ENCODE measurements around the gene KCNH4.
A peak's percentile ranks its signal among the peaks of the same experiment; 100 is the strongest.

Gene KCNH4

DNA sequence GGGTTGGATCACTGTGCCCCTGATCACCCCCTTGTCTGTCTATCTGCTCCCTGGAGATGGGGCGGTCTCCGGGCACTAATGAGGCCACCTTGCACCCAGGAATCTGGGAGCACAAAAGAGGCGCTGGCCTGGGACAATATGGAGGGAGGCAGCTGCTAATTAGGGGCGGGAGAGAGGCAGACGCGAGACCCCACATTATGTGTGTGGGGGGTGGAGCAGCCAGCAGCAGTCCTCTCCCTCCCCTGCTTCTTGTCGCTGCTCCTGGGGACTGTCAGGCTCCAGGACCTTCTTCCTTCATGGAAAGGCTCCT lies 4.6 kb upstream of the KCNH4 start:
- Histone ChIP-seq H3K9ac (ENCODE audit: low read length) (no peak overlapping the region), H3K27me3 (ENCODE audit: control insufficient read depth, insufficient read depth, low read length) (peaks cover 49% of the 10 kb centered on the region), H3K4me1 (ENCODE audit: control insufficient read depth, insufficient read depth, low read length) (peaks cover 24% of the 10 kb centered on the region), H3K4me3 (ENCODE audit: low read depth, low read length) (no peak overlapping the region), H3K9me3 (ENCODE audit: control insufficient read depth, insufficient read depth, low read depth, low read length) (no peaks in the 10 kb centered on the region), H3K36me3 (ENCODE audit: control insufficient read depth, insufficient read depth, low read length) (no peaks in the 10 kb centered on the region), H3K27ac (ENCODE audit: low read depth, low read length) (no peak overlapping the region)

GRCh38 chr17:42184713-42185620 lies 4.0 kb upstream of the KCNH4 start, which contains the start of gene HCRT:
HCRT (minus strand) TSS chr17:42185452; CDS start chr17:42185365, 87 bp downstream.
- no peaks in the 10 kb centered on the region for H3K9me3 ChIP-seq (ENCODE audit: control insufficient read depth, insufficient read depth, low read depth, low read length)
- H3K27ac ChIP-seq (ENCODE audit: low read depth, low read length), result no peak within 1 kb of the TSS
- peaks cover 54% of the 10 kb centered on the region for H3K27me3 ChIP-seq (ENCODE audit: control insufficient read depth, insufficient read depth, low read length)
- peak within 1 kb of the TSS; percentile 84; the same call in 1 of the 2 replicates for H3K4me3 ChIP-seq (ENCODE audit: low read depth, low read length)
- no peaks in the 10 kb centered on the region for H3K36me3 ChIP-seq (ENCODE audit: control insufficient read depth, insufficient read depth, low read length)
- H3K4me1 ChIP-seq (ENCODE audit: control insufficient read depth, insufficient read depth, low read length), result peaks cover 24% of the 10 kb centered on the region
- no peak within 1 kb of the TSS for H3K9ac ChIP-seq (ENCODE audit: low read length)

- Histone ChIP-seq H3K4me3 (ENCODE audit: low read depth, low read length) (peak overlapping the region; percentile 84), H3K27ac (ENCODE audit: low read depth, low read length) (no peak overlapping the region), H3K9me3 (ENCODE audit: control insufficient read depth, insufficient read depth, low read depth, low read length) (no peaks in the 10 kb centered on the region), H3K4me1 (ENCODE audit: control insufficient read depth, insufficient read depth, low read length) (peaks cover 24% of the 10 kb centered on the region), H3K9ac (ENCODE audit: low read length) (peak overlapping the region; percentile 67), H3K27me3 (ENCODE audit: control insufficient read depth, insufficient read depth, low read length) (peaks cover 63% of the 10 kb centered on the region), H3K36me3 (ENCODE audit: control insufficient read depth, insufficient read depth, low read length) (no peaks in the 10 kb centered on the region)
These were observed 3.1 kb upstream of the KCNH4 start for GRCh38 chr17:42183741-42184711.

DNA sequence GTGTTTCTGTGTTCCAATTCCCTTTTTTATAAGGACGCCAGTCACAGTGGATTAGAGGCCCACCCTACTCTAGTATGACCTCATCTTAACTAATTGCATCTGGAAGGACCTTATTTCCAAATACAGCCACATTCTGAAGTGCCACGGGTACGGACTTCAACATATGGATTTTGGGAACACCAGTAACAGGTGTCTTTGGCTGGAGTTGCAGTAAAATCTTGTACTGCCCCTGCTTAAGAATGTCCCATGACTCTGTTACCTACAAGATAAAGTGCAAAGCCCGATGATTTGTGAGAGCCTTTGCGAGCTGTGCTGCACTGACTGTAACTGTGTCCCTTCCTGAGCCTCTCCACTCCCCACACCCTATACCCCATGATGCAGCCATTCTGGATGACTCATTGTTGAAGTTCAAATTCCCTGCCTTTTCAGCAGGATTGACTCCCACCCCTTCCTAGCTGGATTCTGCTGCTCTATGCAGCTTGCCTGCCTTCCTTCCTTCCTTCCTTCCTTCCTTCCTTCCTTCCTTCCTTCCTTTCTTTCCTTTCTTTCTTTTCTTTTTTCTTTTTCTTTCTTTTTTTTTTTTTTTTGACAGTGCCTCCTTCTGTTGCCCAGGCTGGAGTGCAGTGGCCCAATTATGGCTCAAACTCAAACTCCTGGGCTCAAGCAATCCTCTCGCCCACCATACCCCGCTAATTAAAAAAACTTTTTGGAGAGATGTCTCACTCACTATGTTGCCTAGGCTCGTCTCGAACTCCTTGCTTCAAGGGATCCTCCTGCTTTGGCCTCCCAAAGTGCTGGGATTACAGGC lies 2.2 kb upstream of the KCNH4 start:
- no peak overlapping the region for H3K27ac ChIP-seq (ENCODE audit: low read depth, low read length)
- peak overlapping the region; percentile 84 for H3K4me3 ChIP-seq (ENCODE audit: low read depth, low read length)
- H3K36me3 ChIP-seq (ENCODE audit: control insufficient read depth, insufficient read depth, low read length), result no peaks in the 10 kb centered on the region
- H3K9ac ChIP-seq (ENCODE audit: low read length), result peak overlapping the region; percentile 67
- peaks cover 72% of the 10 kb centered on the region for H3K27me3 ChIP-seq (ENCODE audit: control insufficient read depth, insufficient read depth, low read length)
- peaks cover 24% of the 10 kb centered on the region for H3K4me1 ChIP-seq (ENCODE audit: control insufficient read depth, insufficient read depth, low read length)
- H3K9me3 ChIP-seq (ENCODE audit: control insufficient read depth, insufficient read depth, low read depth, low read length), result no peaks in the 10 kb centered on the region

DNA sequence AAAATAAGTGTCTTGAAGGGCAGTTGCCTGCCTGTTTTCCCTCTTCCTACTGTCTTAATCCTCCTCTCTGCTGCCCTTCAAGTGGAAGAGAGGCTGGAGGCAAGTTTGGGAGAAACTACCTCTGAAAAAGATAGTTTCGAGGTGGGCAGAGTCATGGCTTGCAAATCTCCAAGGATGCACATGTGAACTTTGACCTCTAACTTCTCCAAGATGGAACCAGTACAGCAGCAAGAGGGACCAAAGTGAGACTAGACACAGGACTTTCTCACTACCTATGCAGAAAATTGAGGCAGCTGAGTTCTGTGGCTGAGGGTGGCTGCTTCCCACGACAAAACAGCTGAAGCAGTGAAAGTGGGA lies 887 bp upstream of the KCNH4 start:
- Histone ChIP-seq H3K36me3 (ENCODE audit: control insufficient read depth, insufficient read depth, low read length) (no peaks in the 10 kb centered on the region), H3K27ac (ENCODE audit: low read depth, low read length) (no peak overlapping the region), H3K9me3 (ENCODE audit: control insufficient read depth, insufficient read depth, low read depth, low read length) (no peaks in the 10 kb centered on the region), H3K4me1 (ENCODE audit: control insufficient read depth, insufficient read depth, low read length) (peaks cover 24% of the 10 kb centered on the region), H3K4me3 (ENCODE audit: low read depth, low read length) (no peak overlapping the region), H3K27me3 (ENCODE audit: control insufficient read depth, insufficient read depth, low read length) (peaks cover 79% of the 10 kb centered on the region), H3K9ac (ENCODE audit: low read length) (no peak overlapping the region)

DNA sequence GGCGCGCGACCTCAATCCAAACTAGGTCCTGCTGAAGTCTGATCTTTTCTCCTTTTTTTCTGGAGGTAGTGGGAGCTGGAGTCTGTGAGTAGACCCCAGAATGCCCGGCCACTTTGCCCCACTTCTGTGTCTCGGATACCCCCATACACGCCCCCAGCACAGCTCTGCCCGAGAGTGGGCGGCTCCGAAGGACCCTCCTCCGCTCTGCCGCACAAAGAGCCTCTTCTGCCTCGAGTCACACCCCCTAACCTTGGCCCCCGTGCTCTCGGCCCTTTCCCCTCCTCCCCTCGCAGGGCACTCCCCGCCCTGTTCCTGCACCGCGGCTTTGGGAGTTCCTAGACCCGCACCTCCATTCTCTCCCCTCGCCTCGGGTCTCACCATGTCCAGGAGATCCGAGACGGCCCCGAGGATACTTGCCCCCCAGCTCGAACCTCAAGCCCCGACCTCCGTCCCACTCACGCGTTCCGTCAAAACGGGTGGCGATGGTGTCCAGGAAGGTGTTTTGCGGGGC lies 476 bp downstream of the KCNH4 start:
- Histone ChIP-seq H3K27ac (ENCODE audit: low read depth, low read length) (no peak overlapping the region), H3K9ac (ENCODE audit: low read length) (no peak overlapping the region), H3K9me3 (ENCODE audit: control insufficient read depth, insufficient read depth, low read depth, low read length) (no peaks in the 10 kb centered on the region), H3K4me1 (ENCODE audit: control insufficient read depth, insufficient read depth, low read length) (peaks cover 19% of the 10 kb centered on the region), H3K27me3 (ENCODE audit: control insufficient read depth, insufficient read depth, low read length) (peaks cover 82% of the 10 kb centered on the region), H3K4me3 (ENCODE audit: low read depth, low read length) (peak overlapping the region; percentile 71), H3K36me3 (ENCODE audit: control insufficient read depth, insufficient read depth, low read length) (no peaks in the 10 kb centered on the region)

GRCh38 chr17:42179911-42180410 lies 981 bp downstream of the KCNH4 start:
- no peak overlapping the region for H3K27ac ChIP-seq (ENCODE audit: low read depth, low read length)
- peaks cover 77% of the 10 kb centered on the region for H3K27me3 ChIP-seq (ENCODE audit: control insufficient read depth, insufficient read depth, low read length)
- H3K9me3 ChIP-seq (ENCODE audit: control insufficient read depth, insufficient read depth, low read depth, low read length), result no peaks in the 10 kb centered on the region
- no peak overlapping the region for H3K9ac ChIP-seq (ENCODE audit: low read length)
- H3K36me3 ChIP-seq (ENCODE audit: control insufficient read depth, insufficient read depth, low read length), result no peaks in the 10 kb centered on the region
- peaks cover 15% of the 10 kb centered on the region for H3K4me1 ChIP-seq (ENCODE audit: control insufficient read depth, insufficient read depth, low read length)
- peak overlapping the region; percentile 71 for H3K4me3 ChIP-seq (ENCODE audit: low read depth, low read length)

- Histone ChIP-seq H3K27ac (ENCODE audit: low read depth, low read length) (no peak overlapping the region), H3K9ac (ENCODE audit: low read length) (no peak overlapping the region), H3K9me3 (ENCODE audit: control insufficient read depth, insufficient read depth, low read depth, low read length) (no peaks in the 10 kb centered on the region), H3K4me1 (ENCODE audit: control insufficient read depth, insufficient read depth, low read length) (peaks cover 8% of the 10 kb centered on the region), H3K27me3 (ENCODE audit: control insufficient read depth, insufficient read depth, low read length) (peaks cover 74% of the 10 kb centered on the region), H3K36me3 (ENCODE audit: control insufficient read depth, insufficient read depth, low read length) (no peaks in the 10 kb centered on the region), H3K4me3 (ENCODE audit: low read depth, low read length) (no peak overlapping the region)
These were observed 1.6 kb downstream of the KCNH4 start for GRCh38 chr17:42179335-42179734.

- Histone ChIP-seq H3K27me3 (ENCODE audit: control insufficient read depth, insufficient read depth, low read length) (peaks cover 70% of the 10 kb centered on the region), H3K9me3 (ENCODE audit: control insufficient read depth, insufficient read depth, low read depth, low read length) (no peaks in the 10 kb centered on the region), H3K4me3 (ENCODE audit: low read depth, low read length) (no peak overlapping the region), H3K4me1 (ENCODE audit: control insufficient read depth, insufficient read depth, low read length) (peaks cover 7% of the 10 kb centered on the region; the same call in 1 of the 2 replicates), H3K27ac (ENCODE audit: low read depth, low read length) (no peak overlapping the region), H3K36me3 (ENCODE audit: control insufficient read depth, insufficient read depth, low read length) (no peaks in the 10 kb centered on the region), H3K9ac (ENCODE audit: low read length) (no peak overlapping the region)
These were observed 2.1 kb downstream of the KCNH4 start for GRCh38 chr17:42178817-42179216.

GRCh38 chr17:42177684-42178083 lies 3.3 kb downstream of the KCNH4 start:
- H3K9ac ChIP-seq (ENCODE audit: low read length), result no peak overlapping the region
- H3K4me1 ChIP-seq (ENCODE audit: control insufficient read depth, insufficient read depth, low read length), result peaks cover 2% of the 10 kb centered on the region; the same call in 1 of the 2 replicates
- no peak overlapping the region for H3K4me3 ChIP-seq (ENCODE audit: low read depth, low read length)
- no peak overlapping the region for H3K27ac ChIP-seq (ENCODE audit: low read depth, low read length)
- H3K9me3 ChIP-seq (ENCODE audit: control insufficient read depth, insufficient read depth, low read depth, low read length), result no peaks in the 10 kb centered on the region
- H3K36me3 ChIP-seq (ENCODE audit: control insufficient read depth, insufficient read depth, low read length), result no peaks in the 10 kb centered on the region
- peaks cover 59% of the 10 kb centered on the region for H3K27me3 ChIP-seq (ENCODE audit: control insufficient read depth, insufficient read depth, low read length)

Measured in HUES6 (cell line).